GM23338 (cell line): ENCODE measurements around the gene ZGLP1.

Source experiments
- CREB1 ChIP-seq: fragments of 250-450 bp; sonication (Bioruptor Pico); IDR thresholded peaks from 2 replicates; pipeline ENCODE4 v1.5.0; 2020; ENCODE audit warnings: low read depth, mild to moderate bottlenecking, moderate library complexity
- CTCF ChIP-seq, 2 experiments: fragments of 200-600 bp in 1 of 2; sonication (generic) in 1 of 2; conservative IDR thresholded peaks; 2 replicates each; pipeline versions ENCODE4 v1.5.1 to v1.6.1; 2016 to 2017; ENCODE audit warnings: antibody characterized with exemption in 2 of 2, low read depth in 2 of 2, mild to moderate bottlenecking in 2 of 2, moderate library complexity in 1 of 2
- EZH2 ChIP-seq: fragments of 200-600 bp; sonication (generic); IDR thresholded peaks from one replicate; pipeline ENCODE4 v1.8.0; 2017; ENCODE audit warnings: antibody characterized with exemption, mild to moderate bottlenecking, low read depth; ENCODE audit not compliant: unreplicated experiment
- EZH2phosphoT487 ChIP-seq: fragments of 200-600 bp; sonication (generic); IDR thresholded peaks from one replicate; pipeline ENCODE4 v1.8.1; 2018; ENCODE audit warnings: antibody characterized with exemption; ENCODE audit not compliant: unreplicated experiment
- POLR2AphosphoS5 ChIP-seq: IDR thresholded peaks from 2 replicates; pipeline ENCODE4 v1.6.1; 2016; ENCODE audit warnings: antibody characterized with exemption, low read depth
- REST ChIP-seq: IDR thresholded peaks from one replicate; pipeline ENCODE4 v1.6.1; 2018; ENCODE audit warnings: antibody characterized with exemption; ENCODE audit not compliant: unreplicated experiment

- TF ChIP-seq CTCF (conservative IDR thresholded peaks at IDR 0.05; ENCODE audit: low read depth in 2 of 2) (no peak), POLR2AphosphoS5 (no peak), EZH2 (no peak), REST (no peak), CREB1 (CRISPR knock-in tag) (no peak), EZH2phosphoT487 (no peak)
These were observed 16.1 kb upstream of the ZGLP1 start for GRCh38 chr19:10325732-10326131.
